ENCODE data around the gene C9orf85.

C9orf85 gene

GRCh38 chr9:71908825-71909224 is 2.6 kb upstream of the C9orf85 start:
- no peak for ATAC-seq

- no peak for ATAC-seq
Observed at GRCh38 chr9:71909887-71910649, 1.4 kb upstream of the C9orf85 start.

GRCh38 chr9:71910650-71911060 is 784 bp upstream of the C9orf85 start:
- peak; percentile 0 for ATAC-seq

GRCh38 chr9:71911908-71912335 is 483 bp downstream of the C9orf85 start:
- ATAC-seq, result no peak

GRCh38 chr9:71915495-71915894 is 4.1 kb downstream of the C9orf85 start:
- ATAC-seq, result no peak

- ATAC-seq, result peak in 1 of 2 donors; percentile 38
Observed at GRCh38 chr9:71916834-71917534, 5.5 kb downstream of the C9orf85 start.

- ATAC-seq, result no peak
Observed at GRCh38 chr9:71918419-71918818, 7.0 kb downstream of the C9orf85 start.

GRCh38 chr9:71920456-71921189 is 9.2 kb downstream of the C9orf85 start:
- ATAC-seq, result no peak

- no peak for ATAC-seq
Observed at GRCh38 chr9:71921190-71921814, 9.9 kb downstream of the C9orf85 start.

- ATAC-seq, result peak; percentile 41
Observed at GRCh38 chr9:71924576-71924975, 13.1 kb downstream of the C9orf85 start.

GRCh38 chr9:71925834-71926233 is 14.4 kb downstream of the C9orf85 start:
- no peak for ATAC-seq

GRCh38 chr9:71928376-71928775 is 16.9 kb downstream of the C9orf85 start:
- no peak for ATAC-seq

GRCh38 chr9:71928806-71929205 is 17.4 kb downstream of the C9orf85 start:
- ATAC-seq, result no peak

GRCh38 chr9:71929223-71929622 is 17.8 kb downstream of the C9orf85 start:
- ATAC-seq, result no peak

- ATAC-seq, result no peak
Observed at GRCh38 chr9:71929791-71930440, 18.5 kb downstream of the C9orf85 start.

- no peak for ATAC-seq
Observed at GRCh38 chr9:71931166-71931565, 19.7 kb downstream of the C9orf85 start.

GRCh38 chr9:71936066-71936465 is 24.6 kb downstream of the C9orf85 start:
- no peak for ATAC-seq

- ATAC-seq, result no peak
Observed at GRCh38 chr9:71937070-71937625, 25.7 kb downstream of the C9orf85 start.

GRCh38 chr9:71937898-71938297 is 26.5 kb downstream of the C9orf85 start:
- ATAC-seq, result no peak

GRCh38 chr9:71941060-71941568 is 29.7 kb downstream of the C9orf85 start:
- no peak for ATAC-seq

- no peak for ATAC-seq
Observed at GRCh38 chr9:71941998-71942567, 30.6 kb downstream of the C9orf85 start.
